Stimulated activated CD8-positive, alpha-beta memory T cell treated with anti-CD3 and anti-CD28 coated beads, Interleukin-15, amount 100 ng/mL, for 24 hours (primary cell): ENCODE results near the gene BIRC7.

ENCODE experiments used
- DNase-seq: peaks from one replicate; pipeline ENCODE4 v3.0.0-alpha.2; 2020; ENCODE audit warnings: low read depth

The BIRC7 gene

DNA sequence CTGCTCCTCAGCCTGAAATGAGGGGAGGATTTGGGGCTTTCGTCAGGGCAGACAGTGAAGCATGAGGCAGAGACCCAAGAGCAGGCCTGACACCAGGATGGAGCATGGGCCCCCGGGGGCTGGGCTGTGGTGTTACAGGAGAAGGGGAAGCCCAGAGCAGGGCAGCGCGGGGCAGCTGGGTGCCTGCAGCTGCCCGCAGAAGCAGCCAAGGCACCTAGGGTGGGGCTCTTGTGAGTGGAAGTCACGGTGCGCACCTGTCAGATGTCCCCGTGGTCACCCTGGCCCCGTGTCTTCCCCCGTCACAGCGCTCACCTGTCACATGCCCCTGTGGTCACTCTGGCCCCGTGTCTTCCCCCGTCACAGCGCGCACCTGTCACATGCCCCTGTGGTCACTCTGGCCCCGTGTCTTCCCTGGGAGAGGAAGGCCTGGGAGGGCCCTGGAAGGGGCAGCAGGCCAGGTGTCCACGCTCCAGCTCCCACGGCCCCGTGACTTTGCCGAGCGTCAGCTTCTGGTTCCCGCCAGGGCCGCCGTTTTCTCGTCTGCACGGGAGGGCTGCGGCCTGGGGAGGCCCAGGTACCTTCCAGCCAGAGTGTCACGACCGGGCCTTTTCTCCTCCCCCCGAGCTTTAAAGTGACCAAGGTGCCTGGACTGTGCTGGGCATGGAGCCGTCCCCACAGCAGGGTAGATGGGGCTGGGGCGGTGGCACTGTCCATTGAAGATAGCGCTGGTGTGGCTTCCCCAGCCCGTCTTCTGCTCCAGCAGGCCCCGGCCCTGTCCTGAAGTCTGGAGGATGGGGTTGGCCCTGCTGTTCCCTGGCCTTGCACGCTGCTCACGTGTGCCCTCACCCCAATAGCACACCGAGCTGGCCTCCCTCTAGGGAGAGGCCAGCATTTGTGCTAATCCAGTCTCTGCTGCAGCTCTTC, 46.3 kb downstream of the BIRC7 start:
- no peak for DNase-seq

DNA sequence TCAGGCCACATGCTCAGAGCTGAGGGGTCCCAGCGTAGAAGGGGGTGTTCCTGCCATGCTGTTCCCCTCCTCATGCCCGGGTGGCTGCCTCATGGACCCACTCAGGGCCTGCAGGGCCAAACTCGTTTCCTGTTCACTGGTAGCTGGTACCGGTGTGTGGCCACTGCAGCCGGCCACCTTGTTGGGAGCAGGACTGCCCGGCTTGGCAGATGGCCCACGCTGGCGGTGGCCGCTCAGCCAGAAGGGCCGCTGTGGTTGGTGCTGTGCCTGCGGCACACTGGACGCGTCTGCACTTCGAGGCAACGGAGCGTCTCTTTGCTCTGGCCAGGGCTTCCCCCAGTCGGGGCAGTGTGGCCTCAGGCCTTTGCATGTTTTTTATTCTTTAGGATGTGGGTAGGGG, 47.2 kb downstream of the BIRC7 start:
- no peak for DNase-seq

DNA sequence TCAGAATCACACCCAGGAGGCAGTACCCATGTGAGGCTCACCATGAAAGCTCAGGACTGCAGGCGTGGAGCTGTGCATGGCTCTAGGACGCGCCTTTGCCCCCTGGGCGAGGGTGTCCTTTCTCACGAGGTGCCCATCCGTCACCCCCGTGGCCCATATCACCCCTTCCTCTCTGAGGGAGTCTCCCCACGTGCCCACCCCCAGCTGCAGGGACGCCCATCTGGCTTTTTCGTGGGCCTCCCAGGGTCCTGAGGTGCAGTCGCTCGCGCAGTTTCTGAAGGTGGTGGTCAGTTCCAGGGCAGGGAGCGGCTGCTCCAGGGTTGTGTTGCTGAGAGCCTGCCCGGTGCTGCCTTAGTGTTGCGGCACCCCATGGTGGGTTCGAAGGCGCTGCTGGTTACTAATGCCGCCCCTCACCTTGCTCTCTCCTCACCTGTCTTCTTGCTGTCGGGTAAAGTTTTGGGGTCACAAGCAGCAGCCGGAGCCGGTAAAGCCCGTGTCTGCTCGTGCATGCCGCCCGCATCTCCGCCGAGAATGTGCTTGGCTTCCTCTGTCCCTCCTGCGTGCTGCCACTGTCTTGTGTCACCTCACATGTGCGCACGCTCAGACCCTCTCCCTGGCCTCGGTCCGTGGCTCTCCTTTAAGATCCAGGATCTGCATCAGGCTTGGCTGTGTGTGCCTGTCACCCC, 47.8 kb downstream of the BIRC7 start:
- no peak for DNase-seq

DNA sequence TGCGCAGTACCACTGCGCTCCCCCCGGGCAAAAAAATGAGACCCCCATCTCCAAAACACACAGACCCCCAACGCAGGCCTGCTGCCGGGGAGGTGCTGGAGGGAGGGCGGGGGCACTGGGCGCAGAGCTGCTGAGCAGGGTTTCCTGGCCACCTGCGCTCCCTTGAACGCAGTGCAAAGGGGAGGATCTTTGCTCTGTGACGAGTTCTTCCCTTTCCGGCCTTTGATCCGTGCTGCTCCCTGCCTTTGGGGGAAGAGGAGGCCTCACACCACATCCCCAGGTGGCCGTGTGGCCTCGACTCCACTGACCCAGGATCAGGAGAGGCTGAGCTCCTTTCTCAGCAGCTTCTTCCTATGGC, 48.4 kb downstream of the BIRC7 start:
- DNase-seq, result no peak

DNA sequence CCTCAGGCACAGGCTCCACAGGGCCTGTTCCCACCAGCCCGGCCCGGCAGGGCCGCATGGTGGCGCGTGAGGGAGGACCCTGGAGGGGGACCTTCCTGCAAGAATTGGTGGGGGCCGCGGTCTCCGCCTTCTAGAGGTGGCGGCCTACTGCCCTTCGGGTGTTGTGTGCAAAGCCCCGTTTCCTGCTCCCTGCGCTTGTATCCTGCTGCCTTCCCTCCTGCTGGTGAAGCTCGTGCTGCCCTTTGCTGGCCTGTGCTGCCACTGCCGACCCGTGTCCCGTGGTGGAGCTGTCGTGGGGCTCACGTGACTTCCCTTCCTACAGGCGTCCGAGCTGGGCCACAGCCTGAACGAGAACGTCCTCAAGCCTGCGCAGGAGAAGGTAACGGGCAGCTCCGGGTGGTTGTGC, 48.8 kb downstream of the BIRC7 start:
- no peak for DNase-seq

DNA sequence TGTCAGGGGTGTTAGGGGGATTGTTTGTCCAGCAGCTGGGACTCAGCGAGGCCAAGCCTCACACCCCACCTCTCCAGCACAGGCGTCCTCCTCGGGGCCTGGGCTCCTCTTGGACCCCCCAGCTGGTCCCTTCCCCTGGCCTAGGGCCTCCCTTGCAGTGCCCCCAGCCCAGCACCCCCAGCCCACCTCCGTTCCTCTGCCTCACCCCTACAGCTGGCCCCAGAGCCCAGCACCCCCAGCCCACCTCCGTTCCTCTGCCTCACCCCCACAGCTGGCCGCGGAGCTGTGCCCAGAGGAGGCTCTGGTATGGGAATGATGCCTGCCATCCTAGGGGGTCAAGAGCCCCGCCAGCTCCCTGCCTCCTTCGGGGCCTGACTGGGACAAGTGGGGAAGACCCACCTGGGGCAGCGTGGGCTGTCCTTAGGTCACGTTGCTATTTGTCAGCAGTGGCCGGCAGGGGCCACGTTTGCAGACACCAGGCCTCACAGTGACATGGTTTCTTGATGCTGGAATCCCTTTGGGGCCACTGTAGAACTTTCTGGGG, 49.3 kb downstream of the BIRC7 start:
- no peak for DNase-seq

DNA sequence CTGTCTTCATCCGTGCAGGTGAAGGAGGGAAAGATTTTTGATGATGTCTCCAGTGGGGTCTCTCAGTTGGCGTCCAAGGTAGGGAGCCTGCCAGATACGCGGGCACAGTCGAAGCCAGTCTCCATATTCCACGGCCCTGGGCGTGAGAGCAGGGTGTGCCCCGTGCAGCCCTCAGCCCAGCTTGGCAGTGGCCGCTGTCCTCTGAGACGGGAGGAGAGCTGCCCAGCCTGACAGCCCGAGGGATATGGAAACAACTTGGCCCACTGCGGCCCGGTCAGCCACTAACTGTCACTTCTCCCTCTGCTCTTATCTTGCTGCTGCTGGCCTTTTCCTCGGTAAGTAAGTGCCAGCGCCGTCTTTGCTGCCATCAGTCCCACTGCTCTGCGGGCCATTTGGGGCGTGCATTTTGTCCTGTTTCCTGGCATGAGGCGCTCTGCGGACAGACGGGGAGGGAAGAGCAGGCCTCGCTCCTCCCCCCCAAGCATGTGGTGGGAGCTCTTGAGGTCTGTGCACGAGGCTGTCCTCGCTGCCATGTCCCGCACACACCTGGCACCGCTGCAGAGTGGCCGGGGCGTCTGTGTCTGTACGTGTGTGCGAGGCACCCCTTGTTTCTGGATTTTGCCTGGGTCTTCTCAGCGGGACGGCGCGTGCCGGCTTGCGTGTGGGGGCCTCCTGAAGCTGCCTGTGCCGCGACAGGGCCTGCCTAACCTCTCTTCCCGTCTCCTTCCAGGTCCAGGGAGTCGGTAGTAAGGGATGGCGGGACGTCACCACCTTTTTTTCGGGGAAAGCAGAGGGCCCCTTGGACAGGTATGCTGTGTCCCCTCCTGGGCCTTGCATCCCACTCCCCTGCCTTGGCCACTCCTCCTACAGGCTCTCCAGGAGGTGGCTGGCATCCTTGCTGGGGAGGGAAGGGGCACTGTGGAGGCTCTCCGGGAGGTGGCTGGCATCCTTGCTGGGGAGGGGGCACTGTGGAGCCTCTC, 50.2 kb downstream of the BIRC7 start:
- no peak for DNase-seq

DNA sequence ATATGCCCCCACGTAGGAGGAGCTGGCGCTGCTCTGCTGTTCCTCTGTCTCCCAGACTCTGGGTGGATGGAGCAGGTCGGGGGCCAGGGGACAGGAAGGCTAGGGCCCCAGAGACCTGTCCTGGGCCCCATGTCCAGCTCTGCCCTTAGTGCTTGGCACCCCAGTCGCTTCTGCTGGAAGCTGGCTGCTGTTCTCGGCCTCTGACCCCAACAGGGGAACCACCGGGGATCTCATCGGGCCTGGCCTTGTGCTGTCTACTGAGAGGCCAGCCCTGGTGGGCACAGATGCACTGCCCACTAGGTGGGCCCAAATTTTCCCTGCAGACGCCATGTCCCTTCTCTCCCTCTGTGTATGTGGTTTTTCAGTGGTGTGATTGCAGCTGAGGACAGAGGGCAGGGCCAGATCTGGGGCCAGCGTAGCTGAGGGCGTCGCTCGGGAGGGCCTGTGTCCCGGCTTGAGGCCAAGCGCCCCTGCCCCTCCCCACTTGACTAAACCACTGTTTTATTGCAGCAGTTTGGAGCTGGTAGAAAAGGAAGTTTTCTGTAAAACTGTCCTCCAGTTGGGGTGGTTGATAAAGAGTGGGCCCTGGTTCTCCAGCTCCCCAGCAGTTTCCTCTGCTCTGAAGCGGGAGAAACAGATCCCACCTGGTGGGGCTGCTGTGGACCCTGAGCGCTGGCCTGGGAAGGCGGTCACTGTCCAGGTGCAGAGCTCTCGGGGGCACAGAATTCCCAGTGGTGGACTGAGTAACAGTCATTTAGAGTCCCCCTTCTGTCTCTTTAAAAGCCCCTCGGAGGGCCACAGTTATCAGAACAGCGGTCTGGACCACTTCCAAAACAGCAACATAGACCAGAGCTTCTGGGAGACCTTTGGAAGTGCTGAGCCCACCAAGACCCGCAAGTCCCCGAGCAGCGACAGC, 51.3 kb downstream of the BIRC7 start:
- DNase-seq, result no peak

DNA sequence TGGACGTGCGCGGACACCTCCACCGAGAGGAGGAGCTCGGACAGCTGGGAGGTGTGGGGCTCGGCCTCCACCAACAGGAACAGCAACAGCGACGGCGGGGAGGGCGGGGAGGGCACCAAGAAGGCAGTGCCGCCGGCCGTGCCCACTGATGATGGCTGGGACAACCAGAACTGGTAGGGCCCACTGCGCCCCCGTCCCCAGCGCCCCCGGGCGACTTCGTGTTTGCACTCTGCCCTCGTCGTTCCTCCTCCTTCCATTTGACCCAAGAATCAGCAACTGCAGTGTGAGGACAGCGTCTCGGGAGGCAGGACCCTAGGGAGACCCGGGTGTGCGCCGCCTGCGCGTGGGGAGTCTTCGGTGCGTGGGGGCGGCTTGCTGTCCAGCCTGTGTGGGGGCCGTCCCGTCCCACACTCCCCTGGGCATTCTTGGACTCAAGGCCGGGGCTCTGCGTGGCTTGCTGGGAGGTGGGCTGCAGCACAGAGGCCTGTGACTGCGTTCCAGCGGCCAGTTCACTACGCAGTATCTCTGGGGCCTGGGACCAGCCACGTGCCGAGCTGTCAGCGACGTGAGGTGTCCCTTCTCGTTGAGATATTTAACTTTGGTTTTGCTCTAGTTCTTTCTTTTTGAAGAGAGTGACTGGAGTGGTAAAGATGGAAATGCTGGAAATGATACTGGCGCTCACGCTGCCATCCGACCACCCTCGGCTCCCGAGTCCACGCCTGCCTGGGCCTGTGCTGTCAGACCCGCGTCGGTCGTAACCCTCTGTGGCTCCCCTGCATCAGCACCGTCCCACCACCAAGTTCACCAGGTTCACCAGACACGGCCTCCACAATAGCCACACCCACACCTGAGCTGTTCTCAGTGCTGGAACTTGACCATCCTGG, 52.2 kb downstream of the BIRC7 start:
- DNase-seq, result no peak

DNA sequence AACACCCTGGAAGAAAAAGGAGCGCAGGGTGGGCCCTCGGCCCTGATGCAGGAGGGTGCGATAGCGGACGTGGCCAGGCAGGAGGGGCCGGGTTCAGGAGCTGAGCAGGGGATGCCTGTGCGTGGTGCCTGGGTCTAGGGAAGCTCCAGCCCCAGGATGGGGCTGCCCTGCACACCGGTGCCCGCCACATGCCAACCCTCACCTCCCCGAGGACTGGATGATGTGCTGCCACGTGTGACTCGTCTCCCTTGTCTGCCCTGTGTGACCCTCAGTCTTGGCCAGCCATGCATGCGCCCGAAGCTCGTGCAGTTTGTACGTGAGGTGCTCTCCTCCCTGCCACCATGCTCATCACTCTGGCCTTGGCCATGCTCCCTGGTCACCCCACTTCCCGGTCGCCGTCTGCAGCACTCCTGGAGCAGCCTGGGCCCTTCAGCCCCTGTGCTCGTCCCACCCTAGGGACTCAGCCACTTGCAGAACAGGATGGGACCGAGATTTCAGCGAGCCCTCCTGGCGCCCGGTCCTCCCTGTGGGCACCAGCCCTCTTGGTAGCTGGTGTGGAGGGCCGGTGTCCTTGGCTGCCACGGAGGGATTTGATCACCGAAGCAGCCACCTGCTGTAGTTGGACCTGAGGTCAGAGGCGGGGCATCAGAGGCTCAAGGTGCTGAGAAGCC, 53.0 kb downstream of the BIRC7 start:
- DNase-seq, result no peak

DNA sequence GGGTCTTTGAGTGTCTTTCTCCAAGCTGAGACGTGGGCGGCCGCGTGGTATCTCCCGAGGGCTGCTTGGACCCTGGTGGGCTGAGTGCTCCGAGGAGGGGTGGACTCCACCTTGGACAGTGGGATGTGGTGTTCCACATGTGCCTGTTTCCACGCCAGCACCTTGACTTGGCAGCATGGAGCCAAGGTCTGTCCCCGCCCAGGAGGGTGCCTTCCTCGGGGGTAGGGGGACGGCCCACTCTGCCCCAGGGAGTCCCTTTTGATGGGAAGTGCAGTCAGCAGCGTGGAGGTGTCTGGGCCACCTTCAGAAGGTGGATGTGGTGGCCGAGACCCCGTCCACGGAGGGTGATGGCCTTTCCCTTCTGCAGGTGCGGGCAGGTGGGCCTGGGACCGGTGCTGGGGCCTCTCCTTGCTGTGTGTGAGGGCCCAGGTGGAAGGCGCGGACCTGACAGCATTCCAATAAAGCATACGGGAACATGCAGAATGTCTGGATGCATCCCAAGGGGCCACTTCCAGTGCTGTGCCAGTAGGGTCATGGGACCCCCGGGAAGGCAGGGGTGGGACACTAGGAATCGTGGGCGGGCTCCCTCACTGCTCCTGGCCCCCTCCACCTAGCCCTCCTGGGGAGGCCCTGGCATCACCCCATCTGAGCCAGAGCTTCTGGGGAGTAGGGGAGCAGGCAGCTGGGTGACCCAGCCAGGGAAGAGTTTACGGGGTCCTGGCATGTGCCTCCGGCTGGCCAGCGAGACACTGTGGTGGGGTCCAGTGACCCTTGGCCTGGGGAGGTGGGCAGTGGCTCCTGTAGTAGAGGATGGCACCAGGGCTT, 53.8 kb downstream of the BIRC7 start:
- DNase-seq, result no peak
